HG03095 (cell line): ENCODE data around the gene SRSF9.
A peak's percentile ranks its signal among the peaks of the same experiment; 100 is the strongest.
"Not testable (repeated sequence)": the region's sequence is repeated elsewhere in the genome, so short reads cannot be mapped to it uniquely, and the experiment has no call there.

Experiments used
- ATAC-seq: cut with Tn5 transposase; IDR thresholded peaks from one replicate; pipeline ENCODE4 v1.9.1; 2021; ENCODE audit warnings: moderate library complexity; ENCODE audit not compliant: unreplicated experiment

SRSF9 gene

DNA sequence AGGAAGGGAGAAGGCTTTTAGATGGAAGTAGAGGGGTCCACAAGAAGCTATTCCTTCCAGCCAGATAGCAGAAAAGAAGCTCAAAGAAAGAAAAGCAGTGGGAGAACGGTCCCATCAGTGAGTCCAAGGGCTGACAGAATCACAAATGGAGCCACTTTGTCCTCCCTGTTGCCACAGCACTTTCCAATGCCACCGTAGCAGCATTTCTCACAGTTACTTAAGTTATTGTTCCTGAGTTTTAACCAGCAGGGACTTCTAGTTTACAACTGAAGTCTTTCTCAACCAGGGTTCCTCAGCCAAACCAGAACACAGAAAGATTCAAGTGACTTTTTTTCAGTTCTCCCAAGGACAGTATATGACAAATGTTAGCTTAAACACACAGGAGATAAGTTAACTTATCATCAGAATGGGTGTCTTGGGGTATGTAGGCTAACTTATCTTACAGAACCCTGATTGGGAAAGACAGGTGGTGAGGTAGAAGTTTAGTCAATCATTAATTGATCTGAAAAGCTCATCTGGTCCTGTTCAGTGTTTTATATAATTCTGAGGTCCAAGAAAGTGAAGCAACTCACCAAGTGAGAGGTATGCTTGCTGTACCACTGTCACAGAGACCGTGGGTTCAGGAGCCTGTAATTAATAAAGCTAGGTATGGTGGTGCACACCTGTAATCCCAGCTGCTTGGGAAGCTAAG is 16.3 kb downstream of the SRSF9 start:
- no peak for ATAC-seq

DNA sequence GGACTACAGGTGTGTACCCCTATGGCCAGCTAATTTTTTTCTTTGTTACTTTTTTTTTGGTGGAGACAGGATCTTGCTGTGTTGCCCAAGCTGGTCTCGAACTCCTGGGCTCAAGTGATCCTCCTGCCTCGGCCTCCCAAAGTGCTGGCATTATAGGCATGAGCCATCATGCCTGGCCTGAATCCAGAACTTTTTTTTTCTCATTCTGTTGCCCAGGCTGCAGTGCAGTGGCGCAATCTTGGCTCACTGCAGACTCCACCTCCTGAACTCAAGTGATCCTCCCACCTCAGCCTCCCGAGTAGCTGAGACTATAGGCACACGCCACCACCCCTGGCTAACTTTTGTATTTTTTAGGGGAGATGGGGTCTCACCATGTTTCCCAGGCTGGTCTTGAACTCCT is 17.0 kb downstream of the SRSF9 start:
- ATAC-seq, result not testable (repeated sequence)

DNA sequence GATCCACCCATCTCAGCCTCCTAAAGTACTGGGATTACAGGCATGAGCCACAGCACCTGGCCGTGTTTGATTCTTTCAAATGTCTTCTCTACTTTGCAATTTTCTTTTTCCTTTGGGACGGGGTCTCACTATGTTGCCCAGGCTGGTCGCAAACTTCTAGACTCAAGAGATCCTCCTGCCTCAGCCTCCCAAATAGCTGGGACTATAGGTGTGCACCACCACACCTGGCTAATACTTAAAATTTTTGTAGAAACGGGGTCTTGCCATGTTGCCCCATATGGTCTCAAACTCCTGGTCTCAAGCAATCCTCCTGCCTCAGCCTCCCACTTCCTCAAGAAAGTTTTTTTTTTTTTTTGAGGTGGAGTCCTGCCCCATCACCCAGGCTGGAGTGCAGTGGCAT is 21.6 kb downstream of the SRSF9 start:
- ATAC-seq, result no peak

DNA sequence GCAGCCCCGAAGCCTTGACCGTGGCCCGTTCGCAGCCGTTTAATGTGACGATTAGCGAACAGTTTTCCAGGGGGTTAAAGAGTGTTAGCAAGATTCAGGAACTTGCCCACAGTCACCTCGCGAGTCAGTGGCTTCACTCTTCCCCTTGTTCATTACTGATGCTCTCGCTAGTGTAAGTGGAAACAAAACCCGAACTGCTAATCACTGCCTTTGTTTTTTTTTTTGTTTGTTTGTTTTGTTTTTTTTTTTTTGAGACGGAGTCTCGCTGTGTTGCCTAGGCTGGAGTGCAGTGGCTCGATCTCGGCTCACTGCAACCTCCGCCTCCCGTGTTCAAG is 22.7 kb downstream of the SRSF9 start:
- ATAC-seq, result not testable (repeated sequence)

DNA sequence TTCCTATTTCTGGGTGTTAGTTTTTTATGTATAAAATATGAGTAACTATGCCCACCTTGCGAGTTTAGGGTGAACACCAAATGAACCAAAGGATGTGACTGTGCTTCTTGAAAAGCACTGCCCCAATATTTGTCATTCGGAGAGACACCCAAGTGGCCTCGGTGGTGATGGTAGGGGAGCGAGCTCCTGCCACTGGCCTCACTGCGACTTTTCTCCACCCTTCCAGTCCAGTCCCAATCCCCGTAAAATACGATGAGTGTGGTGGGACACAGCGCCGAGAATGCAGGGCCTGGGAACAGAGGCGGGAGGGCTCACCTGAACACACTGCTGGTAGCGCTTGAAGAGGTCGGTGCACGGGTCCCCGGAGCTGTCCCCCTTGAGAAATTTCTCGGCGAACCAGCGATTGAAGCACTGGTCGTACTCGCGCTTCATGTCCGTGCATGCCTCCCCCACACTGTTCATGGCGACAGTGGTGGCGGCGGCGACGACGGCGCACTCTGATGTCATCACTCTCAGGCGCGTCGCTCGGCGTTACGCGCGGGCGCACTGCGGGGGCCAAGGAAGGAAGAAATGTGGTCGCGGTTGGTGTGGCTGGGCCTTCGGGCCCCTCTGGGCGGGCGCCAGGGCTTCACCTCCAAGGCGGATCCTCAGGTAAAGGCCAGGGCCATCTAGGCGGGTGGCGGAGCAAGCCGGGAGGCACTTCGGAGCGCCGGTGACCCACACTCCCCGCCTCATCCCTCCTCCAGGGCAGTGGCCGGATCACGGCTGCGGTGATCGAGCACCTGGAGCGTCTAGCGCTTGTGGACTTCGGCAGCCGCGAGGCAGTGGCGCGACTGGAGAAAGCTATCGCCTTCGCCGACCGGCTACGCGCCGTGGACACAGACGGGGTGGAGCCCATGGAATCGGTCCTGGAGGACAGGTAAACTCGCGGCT is 23.4 kb downstream of the SRSF9 start, which contains the start of the genes GATC and TRIAP1:
Gene GATC (plus strand): TSS at position 534 of the 933 bp plus-strand sequence. CDS start 37 bp downstream, at position 571.
Gene TRIAP1 (minus strand): TSS at position 474 of the 933 bp plus-strand sequence. CDS start 12 bp downstream, at position 462.
- peak; percentile 64 for ATAC-seq

DNA sequence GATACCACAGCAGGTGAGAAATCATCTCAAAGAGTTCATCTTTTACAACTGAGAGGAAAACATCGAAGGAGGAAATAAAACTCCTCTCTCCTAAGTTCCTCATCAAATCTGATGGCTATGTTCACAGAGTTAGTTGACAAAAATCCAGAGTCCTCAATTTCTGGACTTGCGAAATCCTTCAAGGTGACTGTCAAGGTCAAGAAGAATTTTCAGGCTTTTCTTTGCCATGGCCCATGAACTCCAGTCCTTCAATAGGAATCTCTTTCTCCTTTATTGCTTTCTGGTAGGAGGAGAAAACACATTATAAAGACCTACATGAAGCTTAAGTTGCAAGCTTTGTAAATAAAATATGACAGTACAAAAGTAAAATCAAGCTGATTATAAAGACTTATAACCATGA is 24.9 kb downstream of the SRSF9 start:
- ATAC-seq, result no peak

DNA sequence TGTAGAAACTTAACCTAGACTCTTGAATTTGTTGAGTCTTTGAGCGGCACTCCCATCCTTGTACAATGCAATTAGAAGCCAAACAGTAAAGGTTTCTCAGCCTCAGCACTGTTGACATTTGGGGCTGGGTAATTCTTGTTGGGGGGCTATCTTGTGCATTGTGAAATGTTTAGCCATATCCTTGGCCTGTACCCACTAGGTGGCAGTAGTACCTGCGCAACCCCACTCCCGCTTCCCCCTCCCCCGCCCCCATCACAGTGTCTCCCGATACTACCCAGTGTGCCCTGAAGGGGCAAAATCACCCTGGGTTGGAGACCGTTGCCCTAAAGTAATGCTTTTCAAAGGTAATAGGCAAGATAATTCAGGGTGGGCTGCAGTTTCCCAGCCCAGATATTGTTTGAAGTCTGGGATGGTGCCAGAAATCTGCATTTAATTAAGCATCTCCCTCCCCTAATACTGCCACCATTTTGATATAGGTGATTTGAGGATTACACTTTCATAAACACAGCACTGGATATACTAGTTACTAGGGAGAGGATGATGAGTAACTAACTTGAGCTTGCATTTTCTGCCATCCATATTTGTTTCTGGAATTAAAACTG is 29.8 kb downstream of the SRSF9 start:
- no peak for ATAC-seq

DNA sequence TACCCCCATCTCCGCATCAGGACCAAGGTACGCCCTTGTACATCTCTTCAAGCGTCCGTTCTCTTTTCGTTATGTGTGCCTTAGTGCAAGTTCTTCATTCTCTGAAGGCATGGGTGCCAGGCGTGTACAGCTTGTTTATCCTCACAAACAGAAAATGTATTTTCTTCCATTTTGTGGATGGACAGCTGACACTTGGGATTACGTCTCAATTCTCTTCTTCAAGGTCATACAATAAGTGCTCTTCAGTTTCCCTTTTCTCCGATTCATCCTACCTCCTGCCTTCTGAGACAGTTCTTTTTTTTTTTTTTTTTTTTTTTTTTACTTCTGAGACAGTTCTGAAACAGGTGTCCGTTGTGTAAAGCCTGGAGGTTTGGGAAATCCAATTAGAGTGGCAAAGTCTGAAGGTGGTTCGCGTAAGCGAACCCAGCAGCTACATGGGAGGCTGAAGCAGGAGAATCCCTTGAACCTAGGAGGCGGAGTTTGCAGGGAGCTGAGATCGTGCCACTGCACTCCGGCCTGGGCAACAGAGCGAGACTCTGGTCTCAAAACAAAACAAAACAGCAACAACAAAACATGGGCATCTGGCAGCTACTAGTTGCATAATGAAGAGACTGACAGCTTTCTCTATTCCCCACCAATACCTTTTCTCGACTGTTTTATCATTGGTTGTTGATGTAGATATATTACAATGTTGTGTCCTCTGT is 30.9 kb downstream of the SRSF9 start:
- no peak for ATAC-seq

DNA sequence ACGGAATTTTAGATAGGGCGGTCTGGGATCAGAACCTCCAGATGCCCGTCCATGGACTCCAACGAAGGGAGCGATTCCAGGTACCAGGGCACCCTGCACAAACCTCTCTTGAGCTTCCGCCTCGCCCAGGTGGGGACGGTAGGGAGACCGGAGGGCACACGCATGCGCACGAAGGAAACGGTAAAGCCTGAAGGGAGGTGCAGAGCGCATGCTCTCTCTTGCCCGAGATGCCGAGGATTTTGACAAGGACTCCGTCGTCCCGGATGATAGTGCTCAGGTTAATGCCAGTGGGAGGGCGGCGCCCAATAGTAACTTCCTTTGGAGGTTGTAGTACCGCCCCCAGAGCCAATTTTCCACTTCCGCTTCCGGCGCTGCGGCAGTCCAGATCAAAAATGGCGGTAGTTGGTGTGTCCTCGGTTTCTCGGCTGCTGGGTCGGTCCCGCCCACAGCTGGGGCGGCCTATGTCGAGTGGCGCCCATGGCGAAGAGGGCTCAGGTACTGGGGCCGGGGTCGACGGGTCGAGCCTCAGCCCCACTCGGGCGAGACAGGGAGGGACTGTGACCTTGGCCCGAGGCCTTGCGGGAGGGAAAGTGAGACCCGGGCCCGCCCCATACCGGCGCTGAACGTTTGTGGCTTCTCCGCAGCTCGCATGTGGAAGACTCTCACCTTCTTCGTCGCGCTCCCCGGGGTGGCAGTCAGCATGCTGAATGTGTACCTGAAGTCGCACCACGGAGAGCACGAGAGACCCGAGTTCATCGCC is 31.6 kb downstream of the SRSF9 start, which contains the start of gene COX6A1:
Gene COX6A1 (plus strand): TSS at position 379 of the 760 bp plus-strand sequence. CDS start 14 bp downstream, at position 393.
- ATAC-seq, result peak; percentile 93

DNA sequence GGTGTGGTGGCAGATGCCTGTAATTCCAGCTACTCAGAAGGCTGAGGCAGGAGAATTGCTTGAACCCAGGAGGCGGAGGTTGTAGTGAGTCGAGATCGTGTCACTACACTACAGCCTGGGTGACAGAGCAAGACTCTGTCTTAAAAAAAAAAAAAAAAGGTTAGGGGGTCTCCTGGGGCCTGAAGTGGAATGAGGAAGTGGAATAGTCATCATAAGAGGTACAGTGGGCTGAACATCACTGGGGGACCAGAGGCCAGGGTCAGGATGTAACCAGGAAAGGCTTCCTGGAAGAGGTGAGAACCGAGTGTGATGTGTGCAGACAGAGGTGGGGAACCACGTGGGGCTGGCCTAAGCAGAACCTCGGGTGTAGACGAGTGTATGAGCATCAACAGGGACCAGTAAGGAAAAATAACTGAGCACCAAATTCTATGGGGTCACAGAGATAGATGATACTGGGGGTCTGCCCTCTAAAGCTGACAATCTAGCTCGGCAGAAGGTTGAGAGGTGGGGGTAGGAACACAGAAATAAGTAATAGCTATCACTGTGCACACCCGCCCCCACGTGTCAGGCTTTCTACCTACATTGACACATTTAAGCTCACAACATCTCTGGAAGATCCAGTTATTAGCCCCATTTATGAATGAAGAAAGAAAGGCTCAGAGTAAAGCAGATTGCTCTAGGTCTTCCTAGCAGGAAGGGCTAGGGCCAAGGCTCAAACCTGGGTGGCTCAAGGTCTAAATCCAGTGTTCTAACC is 36.6 kb downstream of the SRSF9 start:
- ATAC-seq, result no peak

DNA sequence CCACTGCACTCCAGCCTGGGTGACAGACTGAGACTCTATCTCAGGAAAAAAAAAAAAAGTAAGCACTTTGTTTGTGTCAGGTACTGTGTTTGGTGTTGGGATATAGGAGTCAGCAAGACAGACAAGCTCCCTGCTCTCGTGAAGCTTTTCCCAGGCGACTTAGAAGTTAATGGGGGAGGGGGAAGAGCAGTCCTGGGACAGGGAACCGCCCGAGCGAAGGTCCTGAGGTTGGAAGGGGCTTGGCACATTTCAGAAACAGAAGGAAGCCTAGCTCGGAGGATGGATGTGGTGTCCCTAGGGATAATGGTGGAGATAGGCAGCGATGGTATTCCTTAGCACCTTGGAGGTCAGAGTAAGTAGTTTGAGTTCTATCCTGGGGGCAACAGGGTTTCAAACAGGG is 40.2 kb downstream of the SRSF9 start:
- ATAC-seq, result no peak

DNA sequence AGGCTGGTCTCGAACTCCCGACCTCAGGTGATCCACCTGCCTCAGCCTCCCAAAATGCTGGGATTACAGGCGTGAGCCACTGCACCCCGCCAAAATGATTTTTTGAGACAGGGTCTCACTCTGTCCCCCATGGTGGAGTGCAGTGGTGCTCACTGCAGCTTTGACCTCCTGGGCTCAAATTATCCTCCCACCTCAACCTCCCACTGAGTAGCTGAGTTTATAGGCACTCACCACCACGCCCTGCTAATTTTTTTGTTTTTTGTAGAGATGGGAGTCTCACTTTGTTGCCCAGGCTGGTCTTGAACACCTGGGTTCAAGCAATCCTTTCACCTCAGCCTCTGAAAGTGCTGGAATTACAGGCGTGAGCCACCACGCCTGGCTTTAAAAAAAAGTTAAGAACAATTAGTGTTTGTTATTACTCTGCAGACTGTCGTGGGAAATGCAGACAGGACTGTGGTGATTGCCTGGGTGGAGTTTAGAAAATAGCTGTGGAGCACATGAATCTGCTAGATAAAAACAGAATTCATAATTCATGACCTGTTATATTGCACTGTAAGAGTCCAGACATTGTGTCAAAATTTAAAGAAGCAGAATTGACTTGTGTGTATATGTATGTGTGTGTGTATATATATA is 40.8 kb downstream of the SRSF9 start:
- no peak for ATAC-seq

DNA sequence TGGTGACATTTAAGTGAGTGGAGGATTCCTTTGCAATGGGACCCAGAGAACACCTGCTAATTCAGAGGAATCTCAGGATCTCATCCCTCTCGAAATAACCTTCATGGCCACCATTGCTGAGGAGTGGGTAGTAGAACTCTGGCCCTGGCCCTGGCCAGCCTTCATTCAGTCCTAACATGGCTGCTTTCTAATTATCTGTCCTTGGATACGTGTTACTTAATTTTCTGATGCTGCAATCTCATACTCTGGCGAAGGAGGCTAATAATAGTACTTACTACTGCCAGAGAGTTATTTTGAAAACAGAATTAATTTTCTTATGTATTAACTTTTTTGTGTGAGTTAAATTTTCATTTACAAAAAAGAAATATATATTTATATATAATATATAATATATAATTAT is 43.8 kb downstream of the SRSF9 start:
- ATAC-seq, result no peak

DNA sequence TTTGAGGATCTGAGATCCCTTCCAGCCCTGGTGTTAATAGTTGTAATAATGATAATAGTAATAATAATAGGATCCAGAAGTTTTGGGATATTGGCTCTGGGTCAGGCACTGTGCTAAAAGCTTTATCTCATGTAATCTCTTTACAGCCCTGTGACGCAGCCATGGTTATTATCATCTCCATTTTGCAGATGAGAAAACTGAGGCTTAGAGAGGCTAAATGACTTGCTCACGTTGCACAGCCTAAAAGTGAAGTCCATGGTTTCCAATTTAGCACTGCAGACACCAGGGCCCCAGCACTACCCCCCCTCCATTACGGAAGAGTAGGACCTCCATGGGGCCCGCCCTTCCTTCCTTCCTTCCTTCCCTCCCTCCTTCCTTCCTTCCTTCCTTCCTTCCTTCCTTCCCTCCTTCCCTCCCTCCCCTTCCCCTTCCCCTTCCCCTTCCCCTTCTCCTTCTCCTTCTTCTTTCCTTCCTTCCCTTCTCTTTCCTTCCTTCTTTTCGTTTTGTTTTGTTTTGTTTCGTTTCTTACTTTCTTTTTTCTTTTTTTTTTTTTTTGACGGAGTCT is 46.6 kb downstream of the SRSF9 start:
- no peak for ATAC-seq

DNA sequence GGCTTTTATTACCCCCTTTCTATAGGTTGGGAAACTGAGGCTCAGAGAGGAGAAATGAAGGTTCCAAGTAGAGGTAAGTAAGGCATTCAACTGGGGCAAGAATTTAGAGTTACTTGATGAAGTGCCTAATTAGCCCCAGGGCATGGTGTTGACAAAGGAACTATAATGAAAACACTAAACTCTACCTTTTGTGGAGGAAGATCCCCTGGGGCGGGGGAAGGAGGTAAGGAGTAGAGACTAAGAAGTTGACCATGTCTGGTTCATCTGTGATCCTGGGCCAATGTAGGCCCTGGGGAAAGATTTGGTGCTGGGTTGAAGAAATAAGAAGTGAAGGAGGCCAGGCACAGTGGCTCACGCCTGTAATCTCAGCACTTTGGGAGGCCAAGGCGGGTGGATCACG is 47.8 kb downstream of the SRSF9 start:
- no peak for ATAC-seq

DNA sequence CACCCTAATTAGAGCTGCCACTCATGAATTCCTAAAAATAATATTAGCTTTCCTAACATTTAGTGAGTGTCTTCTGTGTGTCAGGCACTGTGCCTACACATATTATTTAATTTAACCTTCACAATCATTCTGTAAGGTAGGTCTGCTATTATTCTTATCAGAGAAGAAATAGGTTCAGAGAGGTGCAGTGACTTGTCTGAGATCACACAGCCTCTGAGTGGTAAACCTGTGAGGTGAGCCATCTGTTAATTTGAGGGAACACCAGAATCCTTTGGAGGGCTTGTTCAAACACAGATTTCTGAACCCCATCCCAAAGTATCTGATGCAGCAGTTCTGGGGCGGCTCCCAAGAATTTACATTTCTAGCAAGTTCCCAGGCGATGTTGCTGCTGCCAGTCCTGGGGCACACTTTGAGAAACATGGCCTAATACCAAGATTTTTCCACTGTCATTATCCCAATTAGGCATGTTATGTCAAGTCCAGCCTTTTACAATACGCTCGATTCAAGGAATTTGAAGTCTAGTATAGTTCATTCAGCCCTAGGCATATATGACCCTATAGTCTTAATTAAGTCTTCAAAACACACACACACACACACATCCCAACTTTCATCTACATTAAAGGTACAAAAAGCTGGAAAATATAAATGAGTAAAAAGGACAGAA is 51.5 kb downstream of the SRSF9 start:
- no peak for ATAC-seq

DNA sequence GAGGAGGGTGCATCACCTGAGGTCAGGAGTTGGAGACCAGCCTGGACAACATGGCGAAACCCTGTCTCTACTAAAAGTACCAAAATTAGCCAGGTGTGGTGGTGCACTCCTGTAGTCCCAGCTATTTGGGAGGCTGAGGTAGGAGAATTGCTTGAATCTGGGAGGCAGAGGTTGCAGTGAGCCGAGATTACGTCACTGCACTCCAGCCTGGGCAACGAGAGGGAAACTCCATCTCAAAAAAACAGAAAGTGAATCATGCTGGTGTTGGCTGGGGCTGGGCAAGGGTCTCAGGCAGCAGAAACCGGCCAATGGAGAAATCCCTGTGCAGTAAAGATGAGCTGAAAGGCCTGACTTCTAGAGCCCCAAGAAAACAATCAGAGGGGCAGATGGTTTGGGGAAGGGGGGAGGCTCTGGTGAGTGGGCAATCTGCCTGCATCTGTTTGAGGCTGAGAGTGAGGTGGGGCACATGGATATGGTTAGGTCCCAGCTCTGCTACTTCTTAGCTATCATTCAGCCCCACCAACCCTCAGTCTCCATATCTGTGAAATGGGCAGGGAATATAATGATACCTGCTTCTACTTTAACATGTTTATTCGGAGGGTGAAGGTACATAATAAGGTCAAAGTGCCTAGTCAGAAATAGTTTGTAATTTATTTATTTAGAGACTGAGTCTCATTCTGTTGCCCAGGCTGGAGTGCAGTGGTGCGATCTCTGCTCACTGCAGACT is 52.9 kb downstream of the SRSF9 start:
- ATAC-seq, result no peak
